HG03064 (cell line): ENCODE measurements around the gene FLG.
"Not testable (repeated sequence)": the region's sequence is repeated elsewhere in the genome, so short reads cannot be mapped to it uniquely, and the experiment has no call there.

Experiments
- ATAC-seq: cut with Tn5 transposase; IDR thresholded peaks from one replicate; pipeline ENCODE4 v1.9.1; 2021; ENCODE audit warnings: low read depth; ENCODE audit not compliant: unreplicated experiment

The FLG gene

GRCh38 chr1:152325111-152325510 lies at the start of gene FLG:
TSS of gene FLG (minus strand) at chr1:152325239. CDS start at chr1:152315456, 9,783 bp downstream.
- no peak for ATAC-seq

- no peak for ATAC-seq
These were observed 49.4 kb upstream of the FLG start for GRCh38 chr1:152374451-152374850.

GRCh38 chr1:152372672-152373071 lies 47.6 kb upstream of the FLG start:
- ATAC-seq: no peak

GRCh38 chr1:152367436-152367835 lies 42.4 kb upstream of the FLG start:
- no peak for ATAC-seq

GRCh38 chr1:152359906-152360305 lies 34.9 kb upstream of the FLG start, which contains the start of gene FLG2:
TSS of gene FLG2 (minus strand) at chr1:152360006. CDS start at chr1:152358884, 1,122 bp downstream.
- ATAC-seq: no peak

- no peak for ATAC-seq
These were observed 31.7 kb upstream of the FLG start for GRCh38 chr1:152356736-152357135.

- ATAC-seq: no peak
These were observed 24.6 kb upstream of the FLG start for GRCh38 chr1:152349611-152350010.

GRCh38 chr1:152348447-152348846 lies 23.4 kb upstream of the FLG start:
- no peak for ATAC-seq

- ATAC-seq: no peak
These were observed 22.2 kb upstream of the FLG start for GRCh38 chr1:152347116-152347728.

GRCh38 chr1:152344438-152344837 lies 19.4 kb upstream of the FLG start:
- no peak for ATAC-seq

GRCh38 chr1:152343006-152343405 lies 18.0 kb upstream of the FLG start:
- ATAC-seq: no peak

- ATAC-seq: no peak
These were observed 10.4 kb upstream of the FLG start for GRCh38 chr1:152335399-152335798.

- ATAC-seq: no peak
These were observed 3.9 kb upstream of the FLG start for GRCh38 chr1:152328801-152329391.

GRCh38 chr1:152313970-152314369 lies 11.1 kb downstream of the FLG start:
- no peak for ATAC-seq

GRCh38 chr1:152313319-152313801 lies 11.7 kb downstream of the FLG start:
- no peak for ATAC-seq

GRCh38 chr1:152312169-152312568 lies 12.9 kb downstream of the FLG start:
- not testable (repeated sequence) for ATAC-seq

- no peak for ATAC-seq
These were observed 15.1 kb downstream of the FLG start for GRCh38 chr1:152309955-152310354.

- not testable (repeated sequence) for ATAC-seq
These were observed 15.6 kb downstream of the FLG start for GRCh38 chr1:152309320-152309901.

GRCh38 chr1:152308758-152309157 lies 16.3 kb downstream of the FLG start:
- not testable (repeated sequence) for ATAC-seq

GRCh38 chr1:152307970-152308369 lies 17.1 kb downstream of the FLG start:
- ATAC-seq: not testable (repeated sequence)

GRCh38 chr1:152306123-152306522 lies 18.9 kb downstream of the FLG start:
- not testable (repeated sequence) for ATAC-seq

GRCh38 chr1:152304773-152305172 lies 20.3 kb downstream of the FLG start:
- ATAC-seq: not testable (repeated sequence)
